Right lobe of liver (tissue), 6 donors: ENCODE results near the gene PPP1R7. TPM values are rescaled to one million over a fixed set of nuclear protein-coding genes. Genes with fewer than 3 reads are reported as not detected.

ENCODE experiments used
- ATAC-seq, 4 donors: fragments of 200-7000 bp; cut with Tn5 transposase; one replicate each; pipeline ENCODE4 v1.9.1; 2020; ENCODE audit warnings: mild to moderate bottlenecking in 4 of 4, moderate library complexity in 4 of 4
- DNase-seq, 3 donors: peaks; one replicate each; pipeline ENCODE4 v3.0.0-alpha.2; 2020
- H3K27ac ChIP-seq, 3 donors: fragments of 200-600 bp; one replicate each; pipeline ENCODE4 v1.8.0; 2022
- H3K27me3 ChIP-seq, 2 donors: fragments of 200-600 bp; one replicate each; pipeline ENCODE4 v1.8.0; 2022
- H3K36me3 ChIP-seq, 4 donors: fragments of 200-600 bp; sonication (generic) in 1 of 4; one replicate each; pipeline versions ENCODE4 v1.5.1 to v1.8.0; 2017 to 2022; ENCODE audit warnings: control low read depth in 1 of 4
- H3K4me1 ChIP-seq, 4 donors: fragments of 200-600 bp; sonication (generic) in 1 of 4; one replicate each; pipeline versions ENCODE4 v1.5.1 to v1.8.0; 2017 to 2022; ENCODE audit warnings: control low read depth in 1 of 4
- H3K4me3 ChIP-seq, 3 donors: fragments of 200-600 bp; one replicate each; pipeline ENCODE4 v1.8.0; 2022
- H3K9me3 ChIP-seq, 4 donors: fragments of 200-600 bp; sonication (generic) in 1 of 4; one replicate each; pipeline versions ENCODE4 v1.5.1 to v1.8.0; 2017 to 2022; ENCODE audit warnings: control low read depth in 1 of 4
- CTCF ChIP-seq, 4 donors: fragments of 200-600 bp in 3 of 4; fragments of 450-650 bp in 1 of 4; IDR thresholded peaks; one replicate each; pipeline versions ENCODE4 v1.5.1 to v1.8.0; 2016 to 2022; ENCODE audit warnings: antibody characterized with exemption in 4 of 4, mild to moderate bottlenecking in 2 of 4
- POLR2A ChIP-seq: fragments of 450-650 bp; IDR thresholded peaks from one replicate; pipeline ENCODE4 v1.6.1; 2017; ENCODE audit warnings: antibody characterized with exemption, mild to moderate bottlenecking
- WGBS: methylation state at CpG from one replicate; pipeline ENCODE4 v1.1.6; 2018; ENCODE audit warnings: low coverage, low lambda C conversion rate; ENCODE audit not compliant: insufficient coverage; ENCODE audit errors: missing lambda C conversion rate; 5-methylcytosine and 5-hydroxymethylcytosine counted together
- intact Hi-C, 2 donors: fragments of 100-400 bp; cut with DNase I; formaldehyde crosslinking; loops; one replicate each; pipeline versions ENCODE4 v1.11.2 to v1.14.1; 2022
- total RNA-seq, 6 experiments: library from RNA; depleted of rRNA in 2 of 6; stranded (reverse); fragments of >200 nt in 2 of 6; fragmentation: NEBNext Ultra II Directional in 3 of 6; extraction: Animal tissue kit (Norgen Biotek cat#: 25700) in 3 of 6; gene quantifications; one replicate each; pipeline versions ENCODE4 v1.1.0 to v1.2.4, GENCODE V29; 2016 to 2023
- donor health status: DM: no; HTN: yes; CAD: no.
- donor health status: DM: no; HTN: no; CAD: no.
- donor health status: DM: no; HTN: no; CAD: no.
- donor health status: DM: no; HTN: yes; CAD: no.
- donor health status: DM: no; HTN: yes; CAD: no.

The PPP1R7 gene
- total RNA-seq, 6 experiments from 2014 or later: 27.8 to 35.7 (median 29.5) TPM

GRCh38 chr2:241189856-241190201 is 39.6 kb downstream of the PPP1R7 start:
- Histone ChIP-seq H3K4me3 (no peak overlapping the region), H3K27me3 (no peaks in the 10 kb centered on the region), H3K9me3 (no peaks in the 10 kb centered on the region), H3K36me3 (no peaks in the 10 kb centered on the region), H3K4me1 (no peaks in the 10 kb centered on the region), H3K27ac (no peak overlapping the region)
- WGBS: 70% methylated on average over 2 of the region's 15 CpGs
- no peak for TF ChIP-seq POLR2A
- no peak for TF ChIP-seq CTCF (IDR thresholded peaks at IDR 0.05)
- intact Hi-C loops: no loop called here
- ATAC-seq (peak in 1 of 4 donors; percentile 8), DNase-seq (no peak)

GRCh38 chr2:241190291-241190981 is 40.2 kb downstream of the PPP1R7 start:
- ATAC-seq (peak in 3 of 4 donors; percentile 17 to 24 (median 17)), DNase-seq (peak in 1 of 3 donors; percentile 49)
- H3K27ac ChIP-seq: no peak overlapping the region
- intact Hi-C loops: no loop called here
- WGBS: no CpG with 5 or more reads among the region's 19 CpGs
- H3K36me3 ChIP-seq: no peaks in the 10 kb centered on the region
- no peak overlapping the region for H3K4me3 ChIP-seq
- H3K27me3 ChIP-seq: no peaks in the 10 kb centered on the region
- TF ChIP-seq POLR2A (no peak), CTCF (IDR thresholded peaks at IDR 0.05) (no peak)
- H3K9me3 ChIP-seq: no peaks in the 10 kb centered on the region
- H3K4me1 ChIP-seq: no peaks in the 10 kb centered on the region

GRCh38 chr2:241191081-241191480 is 40.8 kb downstream of the PPP1R7 start:
- Histone ChIP-seq H3K4me1 (no peaks in the 10 kb centered on the region), H3K4me3 (no peak overlapping the region), H3K9me3 (no peaks in the 10 kb centered on the region), H3K27ac (no peak overlapping the region), H3K27me3 (no peaks in the 10 kb centered on the region), H3K36me3 (no peaks in the 10 kb centered on the region)
- DNase-seq: no peak
- intact Hi-C loops: no loop called here
- ATAC-seq: no peak
- 76% methylated on average over 5 of the region's 14 CpGs for WGBS
- TF ChIP-seq POLR2A (no peak), CTCF (IDR thresholded peaks at IDR 0.05) (no peak)

- H3K4me1 ChIP-seq: no peaks in the 10 kb centered on the region
- WGBS: 90% methylated on average over 5 of the region's 8 CpGs
- no peaks in the 10 kb centered on the region for H3K36me3 ChIP-seq
- ATAC-seq (no peak), DNase-seq (peak in 1 of 3 donors; percentile 22)
- no peaks in the 10 kb centered on the region for H3K27me3 ChIP-seq
- TF ChIP-seq CTCF (IDR thresholded peaks at IDR 0.05) (no peak), POLR2A (no peak)
- no peak overlapping the region for H3K4me3 ChIP-seq
- no peak overlapping the region for H3K27ac ChIP-seq
- H3K9me3 ChIP-seq: no peaks in the 10 kb centered on the region
- intact Hi-C loops: no loop called here
Observed at GRCh38 chr2:241193271-241193670, 43.0 kb downstream of the PPP1R7 start.
